Stimulated activated CD8-positive, alpha-beta memory T cell treated with anti-CD3 and anti-CD28 coated beads, Interleukin-12 subunit alpha, Interleukin-12 subunit beta, amount 100 ng/mL, for 4 hours (primary cell): ENCODE data around the gene CNIH4.
"Not testable (repeated sequence)": the region's sequence is repeated elsewhere in the genome, so short reads cannot be mapped to it uniquely, and the experiment has no call there.

Experiments
- DNase-seq: peaks from one replicate; pipeline ENCODE4 v3.0.0-alpha.2; 2020; ENCODE audit warnings: low read depth

CNIH4 gene

DNA sequence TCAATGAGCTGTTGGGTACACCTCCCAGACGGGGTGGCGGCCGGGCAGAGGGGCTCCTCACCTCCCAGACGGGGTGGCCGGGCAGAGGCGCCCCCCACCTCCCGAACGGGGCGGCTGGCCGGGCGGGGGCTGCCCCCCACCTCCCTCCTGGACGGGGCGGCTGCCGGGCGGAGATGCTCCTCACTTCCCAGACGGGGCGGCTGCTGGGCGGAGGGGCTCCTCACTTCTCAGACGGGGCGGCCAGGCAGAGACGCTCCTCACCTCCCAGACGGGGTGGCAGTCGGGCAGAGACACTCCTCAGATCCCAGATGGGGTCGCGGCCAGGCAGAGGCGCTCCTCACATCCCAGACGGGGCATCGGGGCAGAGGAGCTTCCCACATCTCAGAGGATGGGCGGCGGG is 7.0 kb upstream of the CNIH4 start:
- DNase-seq: not testable (repeated sequence)

DNA sequence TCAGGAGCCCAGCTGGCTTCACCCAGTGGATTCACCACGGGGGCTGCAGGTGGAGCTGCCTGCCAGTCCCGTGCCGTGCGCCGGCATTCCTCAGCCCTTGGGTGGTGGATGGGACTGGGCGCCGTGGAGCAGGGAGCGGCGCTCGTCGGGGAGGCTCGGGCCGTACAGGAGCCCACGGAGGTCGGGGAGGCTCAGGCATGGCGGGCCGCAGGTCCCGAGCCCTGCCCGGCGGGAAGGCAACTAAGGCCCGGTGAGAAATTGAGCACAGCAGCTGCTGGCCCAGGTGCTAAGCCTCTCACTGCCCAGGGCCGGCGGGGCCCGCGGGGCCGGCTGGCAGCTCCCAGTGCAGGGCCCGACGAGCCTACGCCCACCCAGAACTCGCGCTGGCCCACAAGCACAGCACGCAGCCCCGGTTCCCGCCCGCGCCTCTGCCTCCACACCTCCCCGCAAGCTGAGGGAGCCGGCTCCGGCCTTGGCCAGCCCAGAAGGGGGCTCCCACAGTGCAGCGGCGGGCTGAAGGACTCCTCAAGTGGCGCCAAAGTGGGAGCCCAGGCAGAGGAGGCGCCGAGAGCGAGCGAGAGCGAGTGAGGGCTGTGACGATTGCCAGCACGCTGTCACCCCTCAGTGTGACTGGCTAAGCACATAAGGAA is 4.1 kb upstream of the CNIH4 start:
- DNase-seq: not testable (repeated sequence)

DNA sequence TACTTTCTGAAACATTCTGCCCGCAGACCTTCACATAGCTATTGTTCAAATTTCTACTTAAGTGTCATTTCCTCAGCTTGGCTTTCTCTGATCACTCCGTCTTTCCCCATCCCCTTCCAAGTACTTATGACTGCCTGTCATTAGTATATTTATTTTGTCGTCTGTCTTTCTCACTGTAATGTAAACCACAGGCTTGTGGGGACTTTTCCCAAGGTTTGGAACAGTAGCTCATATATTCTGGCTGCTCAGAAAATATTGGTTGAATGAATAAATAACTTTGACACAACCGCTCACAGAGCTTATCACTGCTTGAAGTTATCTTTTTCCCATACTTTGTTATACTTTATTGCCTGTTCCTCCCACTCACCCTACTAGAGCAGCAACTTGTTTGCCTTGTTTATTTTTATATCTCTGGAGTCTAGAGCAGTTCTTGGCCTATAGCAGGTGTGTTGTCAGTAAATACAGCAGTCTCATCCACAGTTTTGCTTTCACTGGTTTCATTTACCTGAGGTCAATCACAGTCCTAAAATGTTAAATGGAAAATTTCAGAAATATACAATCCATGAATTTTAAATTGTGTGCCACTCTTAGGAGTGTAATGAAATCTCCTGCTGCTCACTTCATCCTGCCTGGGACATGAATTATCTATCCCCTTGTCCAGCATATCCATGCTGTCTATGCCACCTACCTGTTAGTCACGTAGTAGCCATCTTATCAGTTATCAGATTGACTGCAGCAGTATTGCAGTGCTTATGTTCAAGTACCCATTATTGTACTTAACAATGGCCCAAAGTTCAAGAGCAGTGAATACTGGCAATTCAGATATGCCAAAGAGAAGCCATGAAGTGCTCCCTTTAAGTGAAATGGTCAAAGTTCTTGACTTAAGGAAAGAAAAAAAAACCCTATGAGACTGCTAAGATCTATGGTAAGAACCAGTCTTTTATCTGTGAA is 2.4 kb upstream of the CNIH4 start:
- no peak for DNase-seq

DNA sequence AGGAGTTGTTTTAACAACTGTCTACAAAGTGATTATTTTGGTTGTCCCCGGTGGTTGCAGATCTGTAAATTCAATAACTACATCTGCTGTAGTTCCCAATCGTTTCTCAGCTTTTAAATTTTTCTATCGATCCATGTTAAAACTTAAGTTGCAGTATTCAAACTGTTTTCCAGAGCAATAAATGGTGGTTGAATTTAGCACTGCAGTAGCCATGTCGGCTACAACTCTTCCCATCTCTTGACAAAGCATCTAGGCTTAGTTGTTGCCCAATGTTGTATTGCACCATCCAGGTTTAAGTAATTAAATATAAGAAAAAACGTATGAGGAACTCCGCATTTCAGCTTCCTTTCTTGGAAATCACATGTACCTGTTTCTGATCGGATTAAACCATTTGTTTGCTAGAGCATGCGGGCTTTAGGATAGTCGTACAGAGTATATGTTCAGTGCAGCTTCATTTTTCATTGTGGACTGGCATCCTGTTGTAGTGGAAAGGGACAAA is 996 bp downstream of the CNIH4 start:
- DNase-seq: no peak

DNA sequence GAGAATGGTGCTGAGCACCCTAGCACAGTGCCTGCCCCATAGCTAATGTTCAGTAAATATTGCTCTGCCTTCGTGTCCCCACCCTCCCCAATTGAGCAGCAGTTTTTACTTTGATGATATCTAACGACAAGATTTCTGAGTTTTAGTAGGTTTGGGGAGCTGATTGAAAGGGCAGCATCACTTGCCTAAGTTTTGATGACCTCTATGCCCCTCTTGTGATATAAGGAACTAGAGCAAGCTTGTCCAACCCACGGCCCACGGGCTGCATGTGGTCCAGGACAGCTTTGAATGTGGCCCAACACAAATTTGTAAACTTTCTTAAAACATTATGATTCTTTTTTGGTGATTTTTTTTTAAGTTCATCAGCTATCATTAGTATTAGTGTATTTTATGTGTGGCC is 1.6 kb downstream of the CNIH4 start:
- no peak for DNase-seq

DNA sequence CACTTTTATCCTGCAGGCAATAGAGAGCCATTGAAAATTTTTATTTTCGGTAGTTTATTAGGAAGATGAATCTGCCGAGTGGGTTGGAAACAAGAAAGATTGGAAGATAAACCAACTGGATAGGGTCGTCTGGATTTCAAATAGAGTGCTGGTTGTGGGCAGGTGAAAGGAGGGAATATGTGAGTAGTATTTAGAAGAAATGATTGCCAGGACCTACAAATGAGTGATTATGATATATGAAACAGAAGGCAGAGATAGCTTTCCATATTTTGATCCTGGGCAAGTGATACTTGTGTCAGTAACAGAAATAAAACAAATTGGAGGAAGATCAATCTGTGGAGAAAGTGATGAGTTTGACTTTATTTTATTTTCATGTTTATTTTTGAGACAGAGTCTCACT is 2.5 kb downstream of the CNIH4 start:
- DNase-seq: no peak

DNA sequence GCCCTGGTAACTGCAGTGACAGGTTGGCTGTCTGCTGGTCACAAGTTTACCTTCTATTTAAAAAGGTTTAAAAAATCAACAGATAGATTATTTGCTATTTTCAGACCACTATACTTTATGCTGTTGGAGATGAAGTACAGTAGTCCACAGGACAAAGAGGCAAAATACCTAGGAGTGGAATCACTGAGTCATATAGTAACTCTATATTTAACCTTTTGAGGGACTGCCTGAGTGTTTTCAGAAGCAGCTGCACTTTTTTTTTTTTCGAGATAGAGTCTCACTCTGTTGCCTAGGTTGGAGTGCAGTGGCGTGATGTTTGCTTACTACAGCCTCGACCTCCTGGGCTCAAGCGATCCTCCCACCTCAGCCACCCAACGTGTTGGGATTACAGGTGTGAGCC is 11.7 kb downstream of the CNIH4 start:
- DNase-seq: no peak

DNA sequence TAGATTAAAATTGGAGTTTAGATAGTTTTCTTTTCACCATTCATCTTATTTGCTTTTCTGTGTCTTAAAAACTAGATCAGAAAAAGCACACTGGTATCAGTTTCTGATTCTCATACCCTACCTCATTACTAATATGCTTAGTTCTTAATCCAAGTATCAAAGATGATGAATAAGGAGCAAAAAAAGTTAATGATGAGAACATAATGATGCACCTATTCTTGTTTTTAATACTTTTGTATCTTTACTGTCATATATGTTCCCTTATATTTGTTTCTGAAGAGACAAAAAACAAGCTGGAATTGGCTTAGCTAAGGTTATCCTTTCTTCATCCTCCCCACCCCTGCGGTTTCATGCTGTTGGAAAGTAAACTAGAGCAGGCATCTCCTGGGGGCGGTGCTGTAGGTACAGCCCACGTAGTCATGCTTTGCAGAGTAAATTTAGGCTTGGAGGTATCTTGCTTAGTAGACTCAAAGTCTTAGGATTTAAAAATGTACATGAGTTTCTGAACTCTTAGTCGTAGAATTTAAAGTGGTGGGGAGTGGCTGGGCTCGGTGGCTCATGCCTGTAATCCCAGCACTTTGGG is 16.4 kb downstream of the CNIH4 start:
- no peak for DNase-seq

DNA sequence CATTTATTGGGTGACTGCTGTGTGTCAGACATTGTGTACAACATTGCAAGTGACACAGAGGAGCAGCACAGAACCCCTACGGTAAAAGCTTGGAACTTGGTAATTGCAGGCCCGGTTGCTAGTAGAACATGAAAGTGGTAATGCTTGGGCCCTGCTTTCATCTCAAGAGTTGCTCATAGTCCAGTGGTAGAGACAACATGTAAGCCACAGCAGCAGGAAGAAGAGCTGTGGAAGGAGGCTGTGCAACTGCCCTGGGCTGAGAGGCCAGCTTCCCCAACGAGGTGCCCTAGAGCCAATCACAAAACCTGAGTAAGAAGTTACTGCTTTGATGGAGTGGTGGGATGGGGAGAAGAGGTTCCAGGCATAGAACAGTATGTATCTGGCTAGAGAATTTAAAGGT is 18.4 kb downstream of the CNIH4 start:
- DNase-seq: no peak

DNA sequence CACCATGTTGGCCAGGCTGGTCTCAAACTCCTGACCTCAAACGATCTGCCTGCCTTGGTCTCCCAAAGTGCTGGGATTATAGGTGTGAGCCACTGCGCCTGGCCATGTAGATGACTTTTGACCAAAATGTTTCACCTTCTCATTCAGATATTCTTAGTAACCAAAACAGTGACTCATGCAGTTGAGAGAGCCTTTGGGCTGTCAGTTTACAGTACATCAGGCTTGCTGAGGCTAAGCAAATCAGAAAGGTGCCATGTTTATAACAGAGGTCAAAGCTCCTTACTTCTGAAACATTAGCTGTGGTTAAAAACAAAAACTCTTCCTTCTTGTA is 21.0 kb downstream of the CNIH4 start:
- no peak for DNase-seq

DNA sequence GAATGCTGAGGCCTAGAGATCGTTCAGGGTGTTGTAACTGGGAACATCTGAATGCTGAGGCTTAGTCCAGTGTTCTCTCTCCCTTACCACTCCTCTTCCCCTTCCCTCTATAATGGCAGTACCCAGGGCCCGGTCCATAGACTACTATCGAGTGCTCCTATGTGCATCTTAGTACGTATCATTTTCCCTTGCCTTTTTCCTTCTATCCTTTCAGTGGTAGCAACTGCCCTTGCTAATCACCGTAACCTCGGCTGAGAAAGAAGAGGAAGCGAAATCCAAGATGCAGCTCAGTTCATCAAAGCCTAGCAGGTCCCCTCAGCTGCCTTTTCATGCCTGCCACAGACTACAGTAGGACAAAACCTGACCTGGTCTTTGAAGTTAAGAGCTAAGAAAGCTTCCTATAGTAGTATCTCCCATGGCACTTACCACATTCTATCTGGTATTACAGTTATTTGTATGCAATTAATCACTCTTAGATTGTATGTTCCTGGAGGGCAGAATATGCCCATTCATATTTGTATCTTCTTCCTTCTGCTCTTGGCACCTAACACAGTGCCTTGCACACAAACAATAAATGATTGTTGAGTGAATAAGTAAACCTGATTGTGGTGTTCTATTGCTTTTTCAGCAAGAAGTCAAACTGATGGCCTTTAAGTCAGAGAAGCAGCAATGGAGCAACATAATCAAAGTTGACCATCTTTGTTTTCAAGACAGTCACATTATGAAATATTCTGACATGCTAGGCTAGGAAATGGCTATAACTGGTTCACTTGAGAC is 22.4 kb downstream of the CNIH4 start:
- DNase-seq: no peak

DNA sequence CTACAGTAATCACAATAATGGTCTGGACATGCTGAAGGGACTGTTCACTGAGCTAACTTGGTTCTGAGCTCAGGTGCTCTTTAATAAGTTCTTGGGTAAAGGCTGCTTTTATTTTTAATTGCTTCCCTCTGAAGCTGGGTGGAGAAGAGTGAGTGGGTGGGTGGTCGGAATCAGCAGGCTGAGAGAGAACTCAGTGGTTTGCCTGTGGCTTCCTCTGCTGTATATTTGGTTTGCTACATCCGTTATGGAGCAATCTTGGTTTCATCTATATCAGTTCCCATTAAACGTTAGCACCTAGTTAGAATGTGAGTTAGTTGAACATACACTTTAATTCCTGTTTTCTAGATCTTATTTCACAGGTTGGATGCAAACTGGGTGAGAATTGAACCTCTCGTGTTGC is 23.3 kb downstream of the CNIH4 start:
- DNase-seq: peak; percentile 21

DNA sequence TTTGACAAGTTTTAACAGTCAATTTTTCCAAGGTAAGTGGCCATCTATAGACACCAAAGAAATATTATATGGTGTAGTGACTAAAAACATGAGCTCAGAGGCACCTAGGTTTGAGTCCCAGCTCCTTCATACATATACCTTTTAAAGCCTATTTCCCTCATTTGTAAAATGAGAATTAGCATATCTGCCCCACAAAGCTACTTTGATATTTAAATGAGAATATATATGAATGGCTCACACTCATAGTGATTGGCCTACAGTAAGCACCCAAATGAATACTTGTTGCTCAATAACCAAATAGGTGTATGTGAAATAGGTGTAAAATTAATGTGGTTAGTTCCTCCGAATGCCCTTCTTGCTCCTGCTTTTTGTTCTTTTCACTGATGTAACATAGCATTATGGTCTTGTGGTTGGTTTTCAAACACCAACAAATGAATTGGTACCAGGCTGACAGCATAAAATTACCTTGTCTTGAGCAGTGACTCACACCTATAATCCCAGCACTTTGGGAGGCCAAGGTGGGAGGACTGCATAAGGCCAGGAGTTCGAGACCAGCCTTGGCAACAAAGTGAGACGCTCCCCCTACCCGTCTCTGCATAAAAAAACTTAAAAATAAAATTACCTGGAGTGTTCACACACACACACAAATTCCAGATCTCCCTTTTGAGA is 25.3 kb downstream of the CNIH4 start:
- no peak for DNase-seq

DNA sequence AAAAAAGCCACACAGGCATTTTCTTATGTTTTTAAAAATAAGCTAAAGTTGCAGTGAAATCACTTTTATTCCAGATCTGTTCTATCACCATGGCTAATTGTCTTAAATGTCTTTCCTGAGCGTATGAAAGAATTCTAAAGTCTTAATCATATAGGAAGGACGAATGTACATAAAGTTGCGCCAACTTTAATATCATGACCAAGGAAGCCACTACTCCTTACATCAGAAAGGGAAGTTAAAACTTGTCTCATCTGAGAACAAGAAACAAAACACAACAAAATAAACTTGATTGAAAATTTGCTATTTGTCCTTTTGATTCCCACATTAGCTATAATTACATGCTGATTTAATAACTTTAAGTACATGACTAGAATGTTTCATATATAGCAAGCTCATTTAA is 26.5 kb downstream of the CNIH4 start:
- DNase-seq: no peak

DNA sequence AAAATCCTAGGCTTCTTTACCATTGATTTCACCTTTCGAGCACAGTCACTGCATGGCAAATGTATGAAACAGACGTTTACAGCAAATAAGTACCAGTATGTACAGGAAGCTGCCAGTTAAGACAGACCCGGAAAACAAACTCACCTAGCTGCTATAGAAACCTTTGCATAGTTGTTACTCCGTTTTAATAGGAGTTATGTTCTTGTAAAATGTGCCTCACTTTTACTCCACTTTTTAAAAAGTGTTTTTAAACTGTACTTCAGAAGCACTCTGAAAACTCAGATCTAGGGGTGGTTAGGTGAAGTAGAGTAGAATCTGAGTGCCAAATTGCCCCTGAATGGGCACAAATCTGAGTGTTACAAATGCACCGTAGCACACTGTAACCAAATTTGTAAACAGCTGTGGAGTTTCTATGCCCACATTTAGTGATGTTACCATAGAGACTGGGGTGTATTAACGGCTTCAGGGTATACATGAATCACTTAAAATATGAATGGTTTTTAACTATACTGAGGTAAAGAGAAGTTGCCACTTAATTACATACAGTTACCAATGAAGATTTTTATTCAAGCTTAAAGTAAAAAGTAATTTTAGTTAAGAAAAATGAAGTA is 30.7 kb downstream of the CNIH4 start:
- no peak for DNase-seq

DNA sequence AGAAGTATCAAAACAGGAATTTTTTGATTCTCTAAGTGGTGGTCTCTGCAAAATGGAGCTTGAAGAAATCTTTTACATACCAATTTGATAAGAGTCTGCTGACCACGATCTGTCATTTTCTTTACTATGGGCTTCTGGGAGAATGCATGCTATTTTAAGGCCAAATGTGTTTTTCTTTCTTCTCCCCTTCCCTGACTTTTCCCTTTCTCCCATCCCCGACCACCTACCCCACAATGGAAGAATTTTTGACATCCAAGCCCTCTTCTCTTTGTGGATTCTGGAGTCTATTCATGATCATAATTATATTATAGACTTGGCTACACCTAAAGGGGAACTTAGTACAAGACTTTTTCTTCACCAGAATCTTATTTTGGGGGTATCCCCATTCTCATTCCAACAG is 31.3 kb downstream of the CNIH4 start:
- DNase-seq: no peak

DNA sequence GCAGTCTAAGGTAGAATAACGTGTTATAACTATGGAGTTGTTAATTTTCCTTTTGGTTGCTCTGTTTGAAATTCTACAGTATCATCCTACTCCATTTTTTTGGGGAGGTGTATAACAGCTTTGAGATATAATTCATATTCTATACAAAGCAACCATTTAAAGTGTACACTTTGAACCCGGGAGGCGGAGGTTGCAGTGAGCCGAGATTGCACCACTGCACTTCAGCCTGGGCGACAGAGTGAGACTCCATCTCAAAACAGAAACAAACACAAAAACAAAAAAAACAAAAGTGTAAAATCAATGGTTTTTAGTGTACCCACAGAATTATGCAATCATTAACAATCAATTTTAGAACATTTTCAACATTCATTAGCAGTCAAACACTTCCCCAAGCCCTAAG is 33.8 kb downstream of the CNIH4 start:
- DNase-seq: no peak

DNA sequence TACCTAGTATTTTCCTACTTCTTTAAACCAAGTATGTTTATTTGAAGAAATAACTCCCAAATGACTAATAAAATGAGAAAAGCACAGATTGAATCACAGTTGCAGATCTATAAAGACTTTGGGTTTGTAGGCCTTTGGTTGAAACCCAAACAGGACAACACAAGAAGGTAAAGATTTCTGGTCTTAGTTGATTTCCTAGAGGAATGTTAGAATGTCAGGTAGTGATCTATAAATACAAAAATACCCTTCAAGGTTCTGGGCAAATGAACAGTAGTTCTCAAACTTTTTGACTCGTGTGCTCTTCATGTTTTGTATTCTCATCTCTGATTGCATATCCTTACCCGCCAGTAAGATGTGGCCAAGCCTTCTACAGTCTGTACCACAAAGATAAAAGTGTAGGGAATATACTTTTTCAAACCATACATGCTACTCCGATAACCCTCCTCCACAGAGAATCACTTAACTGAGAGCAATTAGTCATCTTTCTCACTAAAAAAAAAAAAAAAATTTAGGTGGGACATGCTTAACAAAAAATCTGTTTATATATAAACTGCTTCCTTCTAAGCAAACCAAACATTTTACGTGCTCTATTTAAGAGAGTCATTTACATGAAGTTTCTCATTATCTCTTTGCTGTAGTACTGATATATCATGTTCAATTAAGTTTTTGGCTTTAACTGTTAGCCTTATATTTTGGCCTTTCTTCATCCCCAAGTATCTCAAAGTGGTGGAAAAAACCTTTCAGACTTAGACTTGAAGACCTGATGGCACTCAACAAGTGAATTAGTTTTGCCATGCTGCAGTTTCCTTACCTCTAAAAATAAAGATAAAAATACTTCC is 36.0 kb downstream of the CNIH4 start:
- no peak for DNase-seq

DNA sequence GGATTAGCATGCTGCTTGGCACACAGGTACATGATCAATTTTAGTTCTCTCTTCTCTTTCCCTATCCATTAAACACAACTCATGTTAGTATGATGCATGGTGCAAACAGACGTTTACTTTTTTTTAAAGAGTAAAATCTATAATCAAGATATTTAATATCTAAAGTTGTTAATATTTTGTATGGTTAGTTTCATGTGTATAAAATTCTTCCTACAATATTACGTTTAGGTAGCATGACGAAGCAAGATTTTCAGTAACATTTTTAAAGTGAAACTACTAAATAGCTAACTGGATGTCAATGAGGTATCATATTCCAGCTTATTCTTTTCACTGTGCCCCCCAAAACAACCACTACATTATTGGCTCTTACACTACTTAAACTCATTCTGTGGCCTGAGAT is 36.6 kb downstream of the CNIH4 start:
- no peak for DNase-seq

DNA sequence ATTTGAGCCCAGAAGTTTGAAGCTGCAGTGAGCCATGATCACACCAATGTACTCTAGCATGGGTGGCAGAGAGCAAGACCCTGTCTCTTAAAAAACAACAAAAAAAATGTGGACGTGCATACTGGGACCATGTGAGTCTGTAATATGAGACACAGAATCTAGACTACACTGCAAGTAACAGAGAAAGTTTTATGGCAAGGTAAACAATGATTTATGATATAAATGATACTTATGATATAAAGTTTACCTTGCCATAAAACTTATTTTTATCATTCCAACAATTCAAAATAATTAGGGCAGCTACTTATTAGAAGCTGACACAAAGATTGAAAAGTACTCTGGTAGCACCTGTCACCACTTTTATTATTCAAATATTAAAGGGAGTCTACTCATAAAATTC is 43.2 kb downstream of the CNIH4 start:
- DNase-seq: no peak
